Uterus (tissue), 2 donors: ENCODE results near the gene ARPP21.

Source experiments
- CTCF ChIP-seq, 4 experiments: fragments of 200-600 bp in 2 of 4; fragments of 450-650 bp in 2 of 4; sonication (generic) in 2 of 4; IDR thresholded peaks; one replicate each; pipeline ENCODE4 v1.5.1; 2016 to 2019; ENCODE audit warnings: antibody characterized with exemption in 4 of 4, mild to moderate bottlenecking in 2 of 4, moderate library complexity in 1 of 4
- POLR2A ChIP-seq, 2 donors: fragments of 450-650 bp; IDR thresholded peaks; one replicate each; pipeline ENCODE4 v1.6.1; 2016; ENCODE audit warnings: antibody characterized with exemption in 2 of 2, mild to moderate bottlenecking in 1 of 2, moderate library complexity in 1 of 2

- TF ChIP-seq CTCF (IDR thresholded peaks at IDR 0.05) (no peak), POLR2A (IDR thresholded peaks at IDR 0.05) (no peak)
These were observed 105.1 kb downstream of the ARPP21 start for GRCh38 chr3:35744419-35744818.
